Motor neuron (in vitro differentiated cells): Measurements from ENCODE around the gene VPS39. TPM values are rescaled to one million over a fixed set of nuclear protein-coding genes. Genes with fewer than 3 reads are reported as not detected.
A peak's percentile ranks its signal among the peaks of the same experiment; 100 is the strongest.

Source experiments
- ATAC-seq, 8 experiments: fragments of 200-7000 bp; cut with Tn5 transposase; replicated peaks in 6 of 8; 2 replicates each; pipeline ENCODE4 v1.8.0; 2021; ENCODE audit warnings: mild to moderate bottlenecking in 8 of 8, moderate library complexity in 8 of 8
- H3K27ac ChIP-seq, 2 donors: fragments of 250-450 bp; sonication (Bioruptor Pico); 2 replicates each; pipeline ENCODE4 v1.9.0; 2021; ENCODE audit warnings: antibody characterized with exemption in 2 of 2, mild to moderate bottlenecking in 2 of 2, moderate library complexity in 1 of 2
- H3K4me1 ChIP-seq, 2 donors: fragments of 250-450 bp; sonication (Bioruptor Pico); replicated peaks in 1 of 2; 2 replicates each; pipeline ENCODE4 v1.6.1; 2021; ENCODE audit warnings: antibody characterized with exemption in 2 of 2, mild to moderate bottlenecking in 2 of 2, moderate library complexity in 1 of 2
- H3K4me3 ChIP-seq, 5 donors: fragments of 250-450 bp; sonication (Bioruptor Pico); 2 replicates each; pipeline ENCODE4 v1.9.0; 2021; ENCODE audit warnings: antibody characterized with exemption in 5 of 5, mild to moderate bottlenecking in 5 of 5, moderate library complexity in 4 of 5
- WGBS, 10 experiments: fragments of 450-650 bp; shearing (Covaris generic); methylation state at CpG; one replicate each; pipeline ENCODE4 v1.0.0; 2022; 5-methylcytosine and 5-hydroxymethylcytosine counted together
- in situ Hi-C, 9 experiments: fragments of 400-800 bp; cut with MboI; loops; one replicate each; pipeline ENCODE4 v1.15.0; 2021; ENCODE audit warnings: low sequenced_read_pairs in 9 of 9, low pct_unique_long_range_greater_than_20kb in 2 of 9; ENCODE audit not compliant: unreplicated experiment in 9 of 9
- total RNA-seq, 8 experiments: library from RNA; unstranded; fragments of 300-600 nt; gene quantifications; 2 replicates each; pipeline versions ENCODE4 v1.2.3 to v1.2.4, GENCODE V29; 2022

Gene VPS39
- total RNA-seq, 8 experiments from 2014 or later: 31.6 to 85.4 (median 46.4) TPM

DNA sequence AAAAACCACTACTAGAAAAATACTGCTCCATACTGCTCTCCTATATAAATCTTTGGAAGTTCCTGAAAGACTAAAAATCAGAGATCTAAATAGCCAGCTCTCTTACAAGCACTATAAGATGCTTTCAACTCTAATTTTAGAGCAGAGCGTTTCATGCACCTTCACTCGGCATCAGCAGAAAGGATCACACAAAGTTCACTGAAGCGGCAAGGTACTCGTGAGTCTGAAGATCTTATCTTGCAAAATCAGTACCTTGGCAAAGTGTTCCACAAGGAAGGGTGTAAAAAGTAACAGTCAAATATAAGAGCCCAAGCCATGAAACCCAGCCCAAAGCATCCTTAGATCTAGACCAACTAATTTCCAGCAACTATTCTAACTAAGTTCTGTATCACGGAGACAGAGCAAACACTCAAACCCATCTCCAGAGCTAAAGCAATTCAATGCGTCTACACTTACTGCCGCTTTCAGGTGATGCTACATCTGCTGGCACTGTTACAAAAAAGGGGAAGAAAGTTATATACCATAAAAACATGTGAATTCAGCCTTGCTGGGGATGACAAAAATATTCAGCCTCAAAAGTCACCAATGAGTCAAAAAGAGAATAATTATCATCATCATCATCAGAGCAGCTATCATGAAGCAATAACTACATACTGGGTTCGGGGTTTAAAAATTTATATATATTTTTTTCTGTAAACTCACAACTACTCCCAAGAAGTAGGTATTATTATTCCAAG, 16.3 kb downstream of the VPS39 start:
- in situ Hi-C loops: no loop called here
- 83 to 100% (median 95%) methylated on average over 4 to 8 of the region's 8 CpGs; no CpG with 5 or more reads in 3 of the 10 experiments for WGBS, 10 experiments
- no peaks in the 10 kb centered on the region for H3K4me1 ChIP-seq
- H3K4me3 ChIP-seq: no peak overlapping the region
- no peak overlapping the region for H3K27ac ChIP-seq
- ATAC-seq: no peak

DNA sequence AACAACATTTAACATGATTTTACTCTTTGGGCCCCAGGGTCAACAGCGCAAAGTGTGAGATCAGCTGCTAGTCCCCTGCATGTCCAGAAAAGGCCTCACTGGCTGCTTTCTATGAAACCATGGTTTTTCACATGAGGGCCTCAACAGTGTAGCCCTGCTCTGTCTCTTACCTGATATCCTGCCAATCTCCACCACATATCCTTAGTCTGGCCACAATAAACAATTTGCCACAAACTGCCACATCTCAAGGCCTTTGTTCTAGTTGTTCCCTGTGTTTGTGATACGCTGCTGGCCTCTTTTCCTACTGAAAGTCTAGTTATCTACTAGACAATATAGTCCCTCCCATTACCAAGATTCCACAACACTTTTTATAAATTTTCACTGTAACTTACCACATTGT, 17.7 kb downstream of the VPS39 start:
- ATAC-seq: no peak
- in situ Hi-C loops: no loop called here
- WGBS, 10 experiments: 65 to 100% (median 100%) methylated on average over 1 to 2 of the region's 2 CpGs; no CpG with 5 or more reads in 1 of the 10 experiments
- Histone ChIP-seq H3K4me3 (no peak overlapping the region), H3K27ac (no peak overlapping the region), H3K4me1 (no peaks in the 10 kb centered on the region)

DNA sequence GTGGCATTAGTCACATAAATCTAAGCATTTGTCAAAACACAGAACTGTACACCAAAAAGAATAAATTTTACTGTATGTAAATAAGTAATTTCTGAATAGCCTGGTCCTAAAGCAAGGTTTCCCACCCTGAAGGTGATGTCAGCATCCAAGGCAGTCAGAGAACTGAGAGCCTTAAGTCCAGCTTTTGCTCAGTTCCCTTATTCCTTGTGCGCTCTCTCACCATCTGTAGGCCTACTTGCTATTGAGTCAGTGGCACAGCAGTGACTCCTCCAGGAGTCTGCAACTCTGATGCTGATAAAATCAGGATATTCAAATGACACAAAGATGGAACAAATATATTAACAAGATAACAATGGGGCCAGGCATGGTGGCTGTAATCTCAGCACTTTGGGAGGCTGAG, 22.3 kb downstream of the VPS39 start:
- Histone ChIP-seq H3K4me1 (no peaks in the 10 kb centered on the region), H3K4me3 (no peak overlapping the region), H3K27ac (no peak overlapping the region)
- 80 to 100% (median 100%) methylated on average over 1 of the region's 1 CpG; no CpG with 5 or more reads in 7 of the 10 experiments for WGBS, 10 experiments
- no peak for ATAC-seq
- in situ Hi-C loops: no loop called here

DNA sequence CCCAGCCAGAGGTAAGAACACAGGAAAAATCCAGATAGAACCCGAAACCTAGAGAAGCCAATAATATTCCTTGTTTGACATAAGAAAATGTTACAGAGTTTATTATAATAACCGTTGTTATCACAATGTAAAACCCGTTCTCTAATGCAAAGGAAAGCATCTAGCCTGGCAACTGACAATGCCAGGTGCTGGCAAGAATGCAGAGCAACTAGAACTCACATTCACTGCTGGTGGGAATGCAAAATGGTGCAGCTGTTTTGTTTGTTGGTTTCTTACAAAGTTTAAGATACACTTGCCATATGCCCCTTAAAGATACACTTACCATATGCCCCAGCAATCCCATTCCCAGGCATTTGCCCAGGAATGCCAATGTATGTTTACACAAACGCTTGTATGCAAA, 23.4 kb downstream of the VPS39 start:
- Histone ChIP-seq H3K27ac (no peak overlapping the region), H3K4me3 (no peak overlapping the region), H3K4me1 (no peaks in the 10 kb centered on the region)
- no peak for ATAC-seq
- 80 to 100% (median 98%) methylated on average over 1 to 4 of the region's 4 CpGs for WGBS, 10 experiments
- in situ Hi-C loops: no loop called here

DNA sequence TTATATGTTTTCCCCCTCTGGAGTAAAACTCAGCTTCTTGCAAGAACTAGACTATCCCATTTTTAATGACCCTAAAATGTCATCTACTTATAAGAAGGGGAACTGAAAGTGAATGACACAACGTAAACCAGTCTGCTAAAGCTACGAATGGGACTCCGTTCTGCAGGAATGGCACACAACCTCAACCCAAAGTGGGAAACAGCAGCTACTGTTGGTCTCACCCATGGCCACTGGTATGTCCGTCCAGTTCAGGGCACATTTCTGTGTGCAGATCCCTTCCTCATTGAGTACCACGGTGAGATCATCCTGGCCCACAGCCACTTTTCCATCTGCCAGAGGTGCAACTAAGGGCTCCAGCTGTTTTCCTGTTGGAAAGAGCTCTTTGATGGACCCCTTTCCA, 23.8 kb downstream of the VPS39 start:
- no peaks in the 10 kb centered on the region for H3K4me1 ChIP-seq
- H3K4me3 ChIP-seq: no peak overlapping the region
- no peak overlapping the region for H3K27ac ChIP-seq
- WGBS, 10 experiments: 86 to 96% (median 93%) methylated on average over 1 to 5 of the region's 5 CpGs; no CpG with 5 or more reads in 4 of the 10 experiments
- in situ Hi-C loops: no loop called here
- no peak for ATAC-seq

GRCh38 chr15:42182961-42183360, 25.1 kb downstream of the VPS39 start:
- Histone ChIP-seq H3K27ac (no peak overlapping the region), H3K4me1 (no peaks in the 10 kb centered on the region), H3K4me3 (no peak overlapping the region)
- in situ Hi-C loops: no loop called here
- no peak for ATAC-seq
- 81 to 97% (median 89%) methylated on average over 3 to 5 of the region's 6 CpGs; no CpG with 5 or more reads in 6 of the 10 experiments for WGBS, 10 experiments

- 50 to 100% (median 94%) methylated on average over 1 to 5 of the region's 6 CpGs for WGBS, 10 experiments
- in situ Hi-C loops: no loop called here
- H3K4me3 ChIP-seq: no peak overlapping the region
- H3K4me1 ChIP-seq: no peaks in the 10 kb centered on the region
- no peak overlapping the region for H3K27ac ChIP-seq
- no peak for ATAC-seq
Observed at GRCh38 chr15:42182328-42182886, 25.7 kb downstream of the VPS39 start.

GRCh38 chr15:42178056-42178455, 30.0 kb downstream of the VPS39 start:
- Histone ChIP-seq H3K4me1 (no peaks in the 10 kb centered on the region), H3K4me3 (no peak overlapping the region), H3K27ac (no peak overlapping the region)
- in situ Hi-C loops: no loop called here
- ATAC-seq: peak in 1 of 8 experiments; percentile 74
- WGBS, 10 experiments: 75 to 100% (median 91%) methylated on average over 1 to 2 of the region's 2 CpGs; no CpG with 5 or more reads in 3 of the 10 experiments

- no peaks in the 10 kb centered on the region for H3K4me1 ChIP-seq
- 79 to 100% (median 96%) methylated on average over 2 to 5 of the region's 5 CpGs for WGBS, 10 experiments
- in situ Hi-C loops: no loop called here
- no peak overlapping the region for H3K4me3 ChIP-seq
- no peak overlapping the region for H3K27ac ChIP-seq
- ATAC-seq: no peak
Observed at GRCh38 chr15:42175671-42176070, 32.4 kb downstream of the VPS39 start.

GRCh38 chr15:42172475-42172874, 35.6 kb downstream of the VPS39 start:
- in situ Hi-C loops: no loop called here
- whole genome bisulfite sequencing, 10 experiments: 76 to 100% (median 91%) methylated on average over 1 to 5 of the region's 5 CpGs; no CpG with 5 or more reads in 1 of the 10 experiments
- Histone ChIP-seq H3K4me1 (no peaks in the 10 kb centered on the region), H3K27ac (no peak overlapping the region), H3K4me3 (no peak overlapping the region)
- ATAC-seq: no peak

DNA sequence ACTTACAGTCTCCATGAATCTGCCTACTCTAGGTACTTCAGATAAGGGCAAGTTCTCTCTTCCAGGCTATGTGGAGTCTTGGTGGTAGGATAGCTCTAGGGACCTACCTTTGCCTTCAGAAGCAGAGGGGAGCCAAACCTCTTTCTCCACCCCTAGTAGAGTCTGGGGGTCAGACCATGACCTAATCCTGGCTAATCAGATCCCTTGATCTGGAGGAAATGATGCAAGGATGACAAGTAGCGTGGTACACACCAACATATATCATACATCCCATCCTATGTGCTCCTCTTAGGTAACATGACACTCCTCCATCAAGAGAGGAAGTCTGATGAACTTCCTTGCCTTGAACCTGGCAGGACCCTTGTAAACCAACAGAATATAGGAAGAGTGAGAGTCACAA, 36.3 kb downstream of the VPS39 start:
- 100% methylated on average over 1 of the region's 1 CpG; no CpG with 5 or more reads in 4 of the 10 experiments for WGBS, 10 experiments
- Histone ChIP-seq H3K27ac (no peak overlapping the region), H3K4me3 (no peak overlapping the region), H3K4me1 (no peaks in the 10 kb centered on the region)
- in situ Hi-C loops: no loop called here
- no peak for ATAC-seq

DNA sequence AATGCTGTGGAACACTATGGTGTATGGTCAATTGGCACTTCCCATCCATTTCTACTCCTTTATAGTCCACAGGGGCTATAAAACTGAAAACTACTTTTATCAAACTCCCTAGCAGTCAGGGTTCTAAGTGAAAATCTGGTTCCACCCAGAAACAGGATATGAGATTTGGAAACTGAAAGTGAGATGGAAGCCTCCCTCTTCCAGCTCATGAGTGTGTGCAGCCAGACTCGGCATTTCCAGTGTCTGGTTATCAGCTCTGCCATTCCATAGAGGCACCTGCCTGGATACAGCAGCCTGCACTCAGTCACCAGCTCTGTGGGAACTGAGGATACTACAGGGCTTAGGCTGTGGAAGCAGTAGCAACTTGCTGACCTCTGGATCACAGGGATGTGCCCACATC, 37.0 kb downstream of the VPS39 start:
- Histone ChIP-seq H3K27ac (no peak overlapping the region), H3K4me1 (no peaks in the 10 kb centered on the region), H3K4me3 (no peak overlapping the region)
- in situ Hi-C loops: no loop called here
- WGBS, 10 experiments: 60 to 100% (median 88%) methylated on average over 1 of the region's 1 CpG; no CpG with 5 or more reads in 7 of the 10 experiments
- ATAC-seq: peak in 2 of 8 experiments; percentile 48 to 68

DNA sequence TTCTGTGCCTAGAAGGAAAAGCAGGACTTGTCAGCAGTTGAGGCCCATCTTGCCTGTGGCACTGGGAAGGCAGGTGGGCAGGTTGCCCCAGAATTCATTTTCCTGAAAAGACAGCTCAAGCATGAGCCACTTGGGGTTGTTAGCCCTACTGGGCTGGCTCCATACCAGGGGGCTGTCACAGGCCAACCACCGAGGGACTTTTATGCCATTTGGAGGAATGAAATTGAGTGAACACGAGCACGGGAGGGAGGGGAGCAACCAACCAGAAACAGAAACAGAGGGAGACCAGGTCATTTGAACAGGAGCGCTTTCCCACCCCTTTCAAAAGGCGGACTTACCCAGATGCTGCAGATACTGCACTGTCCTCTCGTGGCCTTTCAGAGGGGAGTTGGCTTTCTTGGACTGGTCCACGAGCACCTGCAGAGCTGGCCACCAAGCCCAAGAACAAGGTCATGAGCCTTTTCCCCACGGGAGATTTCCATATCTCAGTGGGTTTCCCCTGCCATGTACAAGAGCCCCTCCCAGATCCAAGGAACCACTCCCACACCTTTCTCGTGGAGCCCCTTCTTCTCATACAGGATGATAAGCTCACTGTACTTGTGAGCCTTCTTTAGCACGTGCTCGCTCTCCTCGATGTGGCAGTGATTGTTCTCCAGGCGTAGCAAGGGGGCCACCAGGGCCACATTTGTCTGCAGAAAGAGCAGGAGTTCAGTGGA, 41.7 kb downstream of the VPS39 start:
- Histone ChIP-seq H3K4me3 (no peak overlapping the region), H3K4me1 (no peaks in the 10 kb centered on the region), H3K27ac (no peak overlapping the region)
- 89 to 100% (median 93%) methylated on average over 1 to 10 of the region's 13 CpGs; no CpG with 5 or more reads in 3 of the 10 experiments for WGBS, 10 experiments
- in situ Hi-C loops: no loop called here
- ATAC-seq: no peak
